Measurements from ENCODE around the gene UBN1. TPM values are rescaled to one million over a fixed set of nuclear protein-coding genes. Genes with fewer than 3 reads are reported as not detected.
A peak's percentile ranks its signal among the peaks of the same experiment; 100 is the strongest.

The UBN1 gene
- total and polyA plus RNA-seq, 9 donors: 9.9 to 24.6 (median 19.3) TPM

DNA sequence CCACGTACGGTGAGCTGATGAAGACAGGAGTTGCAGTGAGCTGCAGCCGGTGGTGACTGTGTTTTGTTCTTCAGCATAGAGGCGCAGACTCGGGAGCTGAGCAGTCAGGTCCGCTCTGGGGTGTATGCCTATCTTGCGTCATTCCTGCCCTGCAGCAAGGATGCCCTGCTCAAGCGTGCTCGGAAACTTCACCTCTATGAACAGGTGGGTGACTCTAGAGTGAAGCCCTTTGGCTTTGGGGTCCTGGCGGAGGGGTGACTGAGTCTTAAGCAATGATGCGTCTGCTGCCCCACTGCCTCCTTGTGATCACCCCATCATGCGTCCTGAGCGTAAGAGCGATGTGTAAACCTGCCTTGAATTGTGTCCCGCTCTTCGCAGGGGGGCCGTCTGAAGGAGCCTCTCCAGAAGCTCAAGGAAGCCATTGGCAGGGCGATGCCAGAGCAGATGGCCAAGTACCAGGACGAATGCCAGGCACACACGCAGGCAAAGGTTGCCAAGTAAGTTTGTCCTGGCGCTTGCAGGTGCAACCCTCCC lies 22.9 kb downstream of the UBN1 start:
- Histone ChIP-seq H3K36me3 (ENCODE audit: control insufficient read depth, insufficient read depth, low read length) (peaks cover 58% of the 10 kb centered on the region), H3K4me1 (ENCODE audit: control insufficient read depth, insufficient read depth, low read length) (no peaks in the 10 kb centered on the region), H3K4me3 (ENCODE audit: low read length) (no peak overlapping the region), H3K9me3 (replicated peaks; ENCODE audit: control insufficient read depth, low read depth, low read length) (no peaks in the 10 kb centered on the region), H3K27ac (ENCODE audit: low read length) (no peak overlapping the region), H3K27me3 (ENCODE audit: control insufficient read depth, insufficient read depth, low read length) (no peaks in the 10 kb centered on the region)
- DNase-seq: no peak
- 94% methylated on average over 20 of the region's 21 CpGs for WGBS (ENCODE audit: insufficient coverage)

DNA sequence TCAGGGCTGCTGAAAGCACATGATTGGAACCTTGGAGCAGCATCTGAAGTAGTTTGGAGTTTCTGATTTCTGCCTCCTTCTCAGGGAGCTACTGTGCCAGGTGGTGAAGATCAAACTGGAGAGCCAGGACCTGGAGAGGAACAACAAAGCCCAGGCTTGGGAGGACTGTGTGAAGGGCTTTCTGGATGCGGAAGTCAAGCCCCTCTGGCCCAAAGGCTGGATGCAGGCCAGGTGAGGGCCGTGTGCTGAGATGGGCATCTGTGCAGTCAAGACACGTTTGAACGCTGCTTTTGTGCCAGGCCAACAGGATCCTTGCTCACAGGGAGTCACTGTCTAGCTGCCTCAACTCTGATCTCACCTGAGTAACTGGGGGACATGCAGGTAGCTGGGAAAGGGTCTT lies 23.8 kb downstream of the UBN1 start:
- Histone ChIP-seq H3K27me3 (ENCODE audit: control insufficient read depth, insufficient read depth, low read length) (no peaks in the 10 kb centered on the region), H3K4me3 (ENCODE audit: low read length) (no peak overlapping the region), H3K4me1 (ENCODE audit: control insufficient read depth, insufficient read depth, low read length) (no peaks in the 10 kb centered on the region), H3K36me3 (ENCODE audit: control insufficient read depth, insufficient read depth, low read length) (peaks cover 67% of the 10 kb centered on the region), H3K27ac (ENCODE audit: low read length) (no peak overlapping the region), H3K9me3 (replicated peaks; ENCODE audit: control insufficient read depth, low read depth, low read length) (no peaks in the 10 kb centered on the region)
- no peak for DNase-seq
- WGBS (ENCODE audit: insufficient coverage): 100% methylated on average over 3 of the region's 4 CpGs

DNA sequence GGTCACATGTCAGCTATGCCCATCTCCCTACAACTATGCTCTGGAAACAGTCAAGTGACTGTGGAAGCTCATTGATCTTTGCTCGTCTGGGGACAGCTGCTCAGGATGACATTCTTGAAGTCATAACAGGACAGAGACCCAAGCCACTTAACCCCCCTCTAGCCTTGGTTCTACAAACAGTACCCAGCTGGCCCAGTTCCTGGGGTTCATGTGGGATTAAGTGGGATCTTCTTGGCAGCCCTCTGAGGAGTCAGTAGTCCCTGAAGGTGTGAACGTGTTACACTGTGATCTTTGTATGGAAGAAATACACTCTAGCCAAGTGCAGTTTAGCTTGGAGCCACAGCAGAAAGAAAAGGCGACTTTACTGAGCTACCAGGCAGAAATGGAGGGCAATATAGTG lies 25.8 kb downstream of the UBN1 start:
- 80% methylated on average over 1 of the region's 3 CpGs for WGBS (ENCODE audit: insufficient coverage)
- Histone ChIP-seq H3K27ac (ENCODE audit: low read length) (no peak overlapping the region), H3K27me3 (ENCODE audit: control insufficient read depth, insufficient read depth, low read length) (no peaks in the 10 kb centered on the region), H3K4me3 (ENCODE audit: low read length) (no peak overlapping the region), H3K36me3 (ENCODE audit: control insufficient read depth, insufficient read depth, low read length) (peaks cover 87% of the 10 kb centered on the region), H3K4me1 (ENCODE audit: control insufficient read depth, insufficient read depth, low read length) (no peaks in the 10 kb centered on the region), H3K9me3 (replicated peaks; ENCODE audit: control insufficient read depth, low read depth, low read length) (no peaks in the 10 kb centered on the region)
- no peak for DNase-seq

DNA sequence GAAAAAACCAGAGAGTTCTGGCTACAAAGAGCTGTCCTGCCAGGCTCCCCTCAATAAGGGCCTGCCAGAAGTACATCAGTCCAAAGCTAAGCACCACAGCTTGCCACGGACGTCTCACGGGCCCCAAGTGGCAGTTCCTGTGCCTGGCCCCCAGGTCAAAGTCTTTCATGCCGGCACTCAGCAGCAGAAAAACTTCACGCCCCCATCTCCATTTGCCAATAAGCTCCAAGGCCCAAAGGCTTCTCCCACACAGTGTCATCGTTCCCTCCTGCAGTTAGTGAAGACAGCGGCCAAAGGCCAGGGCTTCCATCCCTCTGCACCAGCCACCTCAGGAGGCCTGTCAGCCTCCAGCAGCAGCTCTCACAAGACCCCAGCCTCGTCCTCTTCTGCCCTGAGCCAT lies 27.4 kb downstream of the UBN1 start:
- Histone ChIP-seq H3K4me3 (ENCODE audit: low read length) (no peak overlapping the region), H3K36me3 (ENCODE audit: control insufficient read depth, insufficient read depth, low read length) (peaks cover 91% of the 10 kb centered on the region), H3K9me3 (replicated peaks; ENCODE audit: control insufficient read depth, low read depth, low read length) (no peaks in the 10 kb centered on the region), H3K4me1 (ENCODE audit: control insufficient read depth, insufficient read depth, low read length) (no peaks in the 10 kb centered on the region), H3K27ac (ENCODE audit: low read length) (no peak overlapping the region), H3K27me3 (ENCODE audit: control insufficient read depth, insufficient read depth, low read length) (no peaks in the 10 kb centered on the region)
- WGBS (ENCODE audit: insufficient coverage): 91% methylated on average over 8 of the region's 8 CpGs
- DNase-seq: no peak

DNA sequence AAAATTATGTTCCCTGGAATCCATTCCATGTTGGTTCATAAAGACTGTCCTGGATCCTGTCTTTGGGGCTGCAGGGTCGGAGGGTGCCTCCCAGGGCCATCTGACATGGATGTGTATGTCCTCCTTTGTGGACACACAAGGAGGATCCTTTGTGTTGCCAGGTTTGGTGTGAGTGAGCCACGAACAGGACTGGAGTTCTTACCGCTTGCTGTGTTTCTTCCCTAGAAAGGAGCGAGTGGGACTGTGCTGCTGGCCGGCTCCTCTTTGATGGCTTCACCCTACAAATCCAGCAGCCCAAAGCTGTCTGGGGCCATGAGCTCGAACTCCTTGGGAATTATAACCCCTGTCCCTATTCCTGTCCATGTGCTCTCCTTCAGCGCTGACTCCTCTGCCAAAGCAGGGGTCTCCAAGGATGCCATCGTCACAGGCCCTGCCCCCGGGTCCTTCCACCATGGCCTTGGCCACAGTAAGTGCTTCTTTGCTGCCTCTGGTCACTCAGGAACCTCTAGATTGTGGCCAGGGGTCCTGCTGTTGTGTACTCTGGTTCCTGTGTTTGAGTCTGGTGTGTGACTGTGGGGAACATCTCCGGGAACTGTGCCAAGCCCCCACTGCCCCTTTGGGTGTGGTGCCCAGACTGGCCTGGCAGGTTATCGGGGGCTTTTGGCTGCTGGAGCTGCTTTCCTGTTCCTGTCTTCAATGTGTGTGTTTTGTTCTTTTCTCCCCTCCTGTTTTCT lies 29.5 kb downstream of the UBN1 start:
- Histone ChIP-seq H3K4me1 (ENCODE audit: control insufficient read depth, insufficient read depth, low read length) (no peaks in the 10 kb centered on the region), H3K27me3 (ENCODE audit: control insufficient read depth, insufficient read depth, low read length) (no peaks in the 10 kb centered on the region), H3K36me3 (ENCODE audit: control insufficient read depth, insufficient read depth, low read length) (peaks cover 91% of the 10 kb centered on the region), H3K4me3 (ENCODE audit: low read length) (no peak overlapping the region), H3K9me3 (replicated peaks; ENCODE audit: control insufficient read depth, low read depth, low read length) (no peaks in the 10 kb centered on the region), H3K27ac (ENCODE audit: low read length) (no peak overlapping the region)
- WGBS (ENCODE audit: insufficient coverage): 87% methylated on average over 10 of the region's 11 CpGs
- DNase-seq: no peak

DNA sequence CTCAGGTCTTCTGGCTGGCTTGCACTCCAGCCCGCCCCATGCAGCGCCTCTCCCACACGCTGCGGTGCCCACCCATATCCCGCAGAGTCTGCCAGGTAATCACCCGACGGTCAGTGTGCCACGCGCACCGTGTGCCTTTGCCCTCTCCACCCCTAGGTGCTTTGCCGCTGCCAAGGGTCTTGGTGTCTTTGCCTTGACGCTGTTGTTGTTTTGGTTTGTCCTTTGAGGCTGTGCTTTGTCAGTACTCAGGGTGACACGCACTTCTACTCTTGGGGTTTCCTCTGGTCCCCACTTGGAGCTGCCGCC lies 30.1 kb downstream of the UBN1 start:
- H3K27ac ChIP-seq (ENCODE audit: low read length): no peak overlapping the region
- H3K4me3 ChIP-seq (ENCODE audit: low read length): no peak overlapping the region
- H3K27me3 ChIP-seq (ENCODE audit: control insufficient read depth, insufficient read depth, low read length): no peaks in the 10 kb centered on the region
- H3K36me3 ChIP-seq (ENCODE audit: control insufficient read depth, insufficient read depth, low read length): peaks cover 87% of the 10 kb centered on the region
- H3K4me1 ChIP-seq (ENCODE audit: control insufficient read depth, insufficient read depth, low read length): peaks cover 5% of the 10 kb centered on the region
- no peaks in the 10 kb centered on the region for H3K9me3 ChIP-seq (replicated peaks; ENCODE audit: control insufficient read depth, low read depth, low read length)
- no peak for DNase-seq
- 90% methylated on average over 5 of the region's 14 CpGs for whole genome bisulfite sequencing (ENCODE audit: insufficient coverage)

DNA sequence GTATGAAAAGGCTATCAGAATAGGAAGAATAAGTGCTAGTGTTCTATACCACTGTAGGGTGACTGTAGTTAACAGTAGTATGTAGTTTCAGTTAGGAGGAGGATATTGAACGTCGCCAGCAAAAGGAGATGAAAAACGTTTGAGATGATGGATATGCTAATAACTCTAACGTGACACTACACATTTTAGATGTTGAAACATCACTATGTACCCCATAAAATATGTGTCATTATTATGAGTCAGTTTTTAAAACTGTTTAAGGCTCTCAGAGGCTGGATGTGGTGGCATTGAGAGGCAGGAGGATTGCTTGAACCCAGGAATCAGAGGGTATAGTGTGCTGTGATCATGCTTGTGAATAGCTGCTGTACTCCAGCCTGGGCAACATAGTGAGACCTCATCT lies 31.8 kb downstream of the UBN1 start:
- WGBS (ENCODE audit: insufficient coverage): no CpG with 5 or more reads among the region's 4 CpGs
- DNase-seq: no peak
- Histone ChIP-seq H3K27ac (ENCODE audit: low read length) (no peak overlapping the region), H3K4me3 (ENCODE audit: low read length) (no peak overlapping the region), H3K36me3 (ENCODE audit: control insufficient read depth, insufficient read depth, low read length) (peaks cover 88% of the 10 kb centered on the region), H3K9me3 (replicated peaks; ENCODE audit: control insufficient read depth, low read depth, low read length) (no peaks in the 10 kb centered on the region), H3K27me3 (ENCODE audit: control insufficient read depth, insufficient read depth, low read length) (no peaks in the 10 kb centered on the region), H3K4me1 (ENCODE audit: control insufficient read depth, insufficient read depth, low read length) (peaks cover 10% of the 10 kb centered on the region)

DNA sequence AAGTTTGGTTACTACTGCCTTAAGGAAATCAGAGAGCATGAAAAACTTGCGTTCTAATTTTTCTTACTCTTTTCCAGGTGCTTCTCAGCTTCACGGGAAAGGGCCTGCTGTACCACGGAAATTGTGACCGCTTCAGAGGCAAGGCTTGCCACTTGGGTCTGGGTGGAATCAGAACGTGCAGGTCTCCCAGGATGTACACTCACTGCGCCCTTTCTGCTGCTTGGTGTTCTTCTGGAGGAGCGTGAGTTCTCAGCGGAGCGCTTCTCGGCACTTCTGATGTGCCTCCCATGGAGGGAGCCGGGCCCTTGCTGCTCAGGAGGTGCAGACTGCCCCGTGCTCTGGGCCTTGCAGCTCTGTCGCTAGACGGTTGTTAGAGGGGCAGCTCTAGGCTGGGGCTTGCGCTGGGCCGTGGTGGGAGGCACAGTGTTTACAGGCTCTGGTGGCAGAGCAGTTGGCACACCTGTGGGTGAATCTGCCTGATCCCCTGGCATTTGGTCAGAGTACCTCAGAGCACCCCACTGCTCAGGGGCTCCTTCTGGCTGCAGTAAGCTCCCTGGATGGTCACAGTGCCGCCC lies 32.8 kb downstream of the UBN1 start:
- no peaks in the 10 kb centered on the region for H3K9me3 ChIP-seq (replicated peaks; ENCODE audit: control insufficient read depth, low read depth, low read length)
- peaks cover 87% of the 10 kb centered on the region for H3K36me3 ChIP-seq (ENCODE audit: control insufficient read depth, insufficient read depth, low read length)
- H3K27ac ChIP-seq (ENCODE audit: low read length): no peak overlapping the region
- peaks cover 10% of the 10 kb centered on the region for H3K4me1 ChIP-seq (ENCODE audit: control insufficient read depth, insufficient read depth, low read length)
- 91% methylated on average over 15 of the region's 17 CpGs for WGBS (ENCODE audit: insufficient coverage)
- H3K27me3 ChIP-seq (ENCODE audit: control insufficient read depth, insufficient read depth, low read length): no peaks in the 10 kb centered on the region
- H3K4me3 ChIP-seq (ENCODE audit: low read length): no peak overlapping the region
- DNase-seq: no peak

DNA sequence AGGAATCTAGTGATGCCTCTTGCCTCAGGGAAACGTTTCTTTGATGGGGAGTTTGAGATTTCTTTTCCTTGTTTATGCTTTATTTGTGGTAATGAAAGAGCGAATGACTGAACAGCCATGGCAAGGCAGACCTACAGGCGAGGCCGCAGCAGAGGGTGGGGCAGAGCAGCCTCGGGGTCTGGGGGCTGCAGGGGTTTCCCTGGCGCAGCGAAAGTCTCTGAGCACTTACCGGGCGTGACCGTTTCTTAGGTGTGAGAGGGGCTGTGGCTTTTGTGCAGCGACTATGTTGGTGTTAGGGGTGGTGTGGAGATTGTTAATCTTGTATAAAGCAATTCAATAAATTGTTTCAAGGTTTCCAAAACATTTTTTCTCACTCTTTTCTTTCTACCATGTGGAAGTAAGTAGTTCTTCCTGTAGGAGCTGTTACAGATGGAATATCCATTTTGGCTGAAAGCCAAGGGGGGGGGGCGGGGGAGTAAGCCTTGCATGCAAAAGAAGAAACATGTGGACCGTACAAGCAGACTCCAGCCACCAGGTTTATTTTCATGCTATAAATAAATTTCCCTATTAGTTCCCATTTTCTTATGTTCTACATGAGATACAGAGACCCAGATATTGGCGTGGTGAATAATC lies 34.8 kb downstream of the UBN1 start:
- H3K27me3 ChIP-seq (ENCODE audit: control insufficient read depth, insufficient read depth, low read length): no peaks in the 10 kb centered on the region
- no peak overlapping the region for H3K4me3 ChIP-seq (ENCODE audit: low read length)
- H3K36me3 ChIP-seq (ENCODE audit: control insufficient read depth, insufficient read depth, low read length): peaks cover 84% of the 10 kb centered on the region
- no peak overlapping the region for H3K27ac ChIP-seq (ENCODE audit: low read length)
- H3K9me3 ChIP-seq (replicated peaks; ENCODE audit: control insufficient read depth, low read depth, low read length): no peaks in the 10 kb centered on the region
- H3K4me1 ChIP-seq (ENCODE audit: control insufficient read depth, insufficient read depth, low read length): peaks cover 12% of the 10 kb centered on the region
- peak; percentile 84 for DNase-seq
- 30% methylated on average over 6 of the region's 14 CpGs for WGBS (ENCODE audit: insufficient coverage)

DNA sequence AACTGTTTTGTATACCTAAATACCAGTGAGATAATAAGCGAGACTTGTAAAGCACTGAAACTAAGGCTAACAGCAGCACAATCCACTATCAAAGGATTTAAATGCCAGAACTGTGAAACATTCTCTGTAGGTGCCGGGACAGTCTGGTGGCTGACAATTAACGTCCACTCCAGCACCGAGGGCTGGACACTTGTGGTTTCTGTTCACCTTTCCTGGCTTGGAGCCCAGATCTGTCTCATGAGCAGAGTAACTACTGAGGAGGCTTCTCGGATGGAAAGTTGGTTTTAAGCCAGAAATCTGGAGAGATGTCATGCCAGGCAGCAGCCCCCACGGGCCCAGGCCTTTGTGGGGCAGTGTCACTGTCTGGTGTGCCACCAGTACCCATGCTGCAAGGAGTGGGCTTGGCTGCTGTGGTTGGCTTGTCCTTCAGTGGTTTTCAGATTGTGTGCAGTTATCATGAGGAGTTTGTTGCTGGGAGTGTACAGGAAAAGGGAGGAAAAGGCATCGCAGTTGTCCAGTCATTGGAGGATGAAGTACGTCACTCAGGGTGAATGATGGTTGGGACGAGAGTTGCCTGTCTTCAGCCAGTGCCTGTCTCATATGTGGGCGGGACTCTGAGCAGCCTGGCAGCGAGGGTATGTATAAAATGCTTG lies 35.5 kb downstream of the UBN1 start:
- H3K36me3 ChIP-seq (ENCODE audit: control insufficient read depth, insufficient read depth, low read length): peaks cover 81% of the 10 kb centered on the region
- peaks cover 12% of the 10 kb centered on the region for H3K4me1 ChIP-seq (ENCODE audit: control insufficient read depth, insufficient read depth, low read length)
- H3K4me3 ChIP-seq (ENCODE audit: low read length): no peak overlapping the region
- no peaks in the 10 kb centered on the region for H3K9me3 ChIP-seq (replicated peaks; ENCODE audit: control insufficient read depth, low read depth, low read length)
- H3K27ac ChIP-seq (ENCODE audit: low read length): no peak overlapping the region
- no peaks in the 10 kb centered on the region for H3K27me3 ChIP-seq (ENCODE audit: control insufficient read depth, insufficient read depth, low read length)
- DNase-seq: peak; percentile 60
- 64% methylated on average over 9 of the region's 11 CpGs for WGBS (ENCODE audit: insufficient coverage)

Measured in muscle of leg (tissue), 11 donors.